Non-pigmented ciliary epithelial cell (primary cell): Measurements from ENCODE around the gene ZFP36.

Experiments used
- DNase-seq: peaks from one replicate; pipeline ENCODE4 v3.0.0-alpha.2; 2010; ENCODE audit warnings: low read depth

The ZFP36 gene

DNA sequence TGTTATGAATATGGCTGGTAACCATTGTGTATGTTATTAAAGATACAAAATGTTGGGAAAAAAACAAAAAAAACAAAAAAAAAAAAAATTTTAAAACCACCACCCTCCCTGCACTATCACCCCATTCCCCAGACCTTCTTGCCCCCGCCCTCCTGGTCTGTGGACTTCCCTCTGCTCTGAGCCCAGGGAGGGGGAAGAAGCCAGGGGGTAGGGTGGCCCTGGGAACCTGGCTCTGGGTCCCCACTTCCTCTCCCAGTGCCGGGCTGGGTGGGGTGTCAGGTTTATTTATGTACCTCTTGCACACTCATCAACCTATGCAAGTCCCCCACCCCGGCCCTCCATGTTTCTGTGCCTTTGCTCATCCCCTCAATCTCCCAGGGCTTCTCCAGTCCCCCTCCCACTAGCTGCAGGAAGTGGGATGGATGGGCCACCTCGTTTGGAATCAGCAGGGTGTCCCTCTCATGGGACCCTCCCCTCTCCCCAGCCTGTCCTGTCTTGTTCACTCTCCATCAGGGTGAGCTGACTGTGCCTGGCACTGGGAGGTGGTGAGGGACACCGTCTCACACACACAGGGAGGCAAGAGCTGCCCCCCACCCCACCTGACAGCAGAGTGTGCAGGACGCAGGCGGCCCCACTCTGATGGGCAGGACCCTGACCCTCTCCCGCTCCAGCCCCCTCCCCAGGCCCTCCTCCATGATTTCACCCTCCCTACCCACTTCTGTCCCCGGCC, 21.6 kb upstream of the ZFP36 start:
- no peak for DNase-seq

DNA sequence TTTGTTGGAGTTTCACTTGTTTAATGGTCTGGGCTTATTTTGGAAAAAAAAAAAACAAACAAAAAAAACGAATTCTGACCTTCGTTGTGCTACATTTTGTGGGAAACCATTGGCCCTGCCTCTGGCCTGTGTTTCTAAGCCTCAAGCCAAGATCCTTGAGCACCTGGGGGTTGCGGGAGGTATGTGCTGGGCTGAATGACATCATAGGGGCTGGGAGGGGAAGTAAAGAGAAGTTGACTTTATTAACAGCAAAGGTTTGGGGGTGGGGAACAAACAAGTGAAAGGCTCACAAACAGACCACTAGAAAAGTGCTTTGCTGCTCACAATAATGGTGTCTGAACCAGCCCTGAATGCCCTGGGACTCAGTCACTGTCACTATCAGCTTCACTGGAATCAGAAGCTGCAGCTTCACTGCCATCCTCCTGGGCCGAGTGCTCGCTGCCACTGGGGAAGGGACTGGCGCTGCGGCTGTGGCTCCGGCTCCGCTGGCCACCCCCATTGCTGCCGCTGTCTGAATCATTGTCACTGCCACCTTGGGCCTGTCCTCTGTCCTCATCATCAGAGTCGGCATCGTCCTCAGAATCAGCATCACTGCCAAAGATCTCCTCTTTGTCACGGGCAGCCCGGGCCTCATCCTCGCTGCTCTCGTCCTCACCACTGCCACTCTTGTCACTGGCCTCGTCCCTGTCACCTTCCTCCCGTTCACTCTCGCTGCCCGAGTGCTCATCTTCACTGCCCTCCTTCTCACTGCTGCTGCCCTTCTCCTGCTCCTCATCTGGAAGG, 20.8 kb upstream of the ZFP36 start:
- no peak for DNase-seq

- DNase-seq, result no peak
Measured at GRCh38 chr19:39386557-39386956, 20.1 kb upstream of the ZFP36 start.

- no peak for DNase-seq
Measured at GRCh38 chr19:39388657-39389056, 18.0 kb upstream of the ZFP36 start.

GRCh38 chr19:39389631-39390414, 16.8 kb upstream of the ZFP36 start:
- no peak for DNase-seq

- no peak for DNase-seq
Measured at GRCh38 chr19:39390451-39390750, 16.2 kb upstream of the ZFP36 start.

DNA sequence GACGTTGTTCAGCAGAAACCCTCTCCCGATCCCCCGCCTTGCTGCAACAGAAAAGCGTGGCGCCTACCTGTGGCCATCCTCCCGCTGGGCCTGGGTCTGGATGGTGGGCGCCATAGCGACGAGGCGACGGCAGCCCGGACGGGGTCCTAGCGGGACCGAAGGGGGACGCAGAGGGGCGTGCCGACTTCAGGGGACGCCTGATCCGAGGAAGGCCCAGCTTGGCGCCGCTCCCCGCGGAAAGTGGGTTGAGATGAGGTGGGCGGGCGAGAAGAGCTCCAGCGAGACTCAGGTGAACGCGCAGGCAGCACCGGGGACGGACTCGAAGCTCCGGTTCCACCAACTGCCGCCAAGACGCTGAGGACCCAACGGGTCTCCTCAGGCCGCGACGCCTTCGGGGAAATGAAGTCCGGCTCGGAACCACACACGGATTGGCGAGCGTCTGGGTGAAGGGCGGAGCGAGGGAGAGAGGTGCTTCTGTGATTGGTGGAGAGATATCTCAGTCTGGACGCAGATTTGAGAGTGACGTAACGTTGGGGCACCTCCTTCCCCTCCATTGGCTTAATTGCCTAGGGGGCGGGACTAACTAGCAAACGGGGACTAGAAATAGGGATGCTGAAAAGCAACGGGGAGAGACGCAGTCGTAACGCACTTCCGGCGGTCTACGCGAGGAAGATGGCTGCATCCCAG, 15.8 kb upstream of the ZFP36 start, which contains the start of the genes MED29 and PAF1:
MED29 (plus strand) TSS at position 628 of the 687 bp plus-strand sequence; CDS start at position 673, 45 bp downstream.
PAF1 (minus strand) TSS at position 356 of the 687 bp plus-strand sequence; CDS start at position 114, 242 bp downstream.
- DNase-seq, result peak; percentile 99

DNA sequence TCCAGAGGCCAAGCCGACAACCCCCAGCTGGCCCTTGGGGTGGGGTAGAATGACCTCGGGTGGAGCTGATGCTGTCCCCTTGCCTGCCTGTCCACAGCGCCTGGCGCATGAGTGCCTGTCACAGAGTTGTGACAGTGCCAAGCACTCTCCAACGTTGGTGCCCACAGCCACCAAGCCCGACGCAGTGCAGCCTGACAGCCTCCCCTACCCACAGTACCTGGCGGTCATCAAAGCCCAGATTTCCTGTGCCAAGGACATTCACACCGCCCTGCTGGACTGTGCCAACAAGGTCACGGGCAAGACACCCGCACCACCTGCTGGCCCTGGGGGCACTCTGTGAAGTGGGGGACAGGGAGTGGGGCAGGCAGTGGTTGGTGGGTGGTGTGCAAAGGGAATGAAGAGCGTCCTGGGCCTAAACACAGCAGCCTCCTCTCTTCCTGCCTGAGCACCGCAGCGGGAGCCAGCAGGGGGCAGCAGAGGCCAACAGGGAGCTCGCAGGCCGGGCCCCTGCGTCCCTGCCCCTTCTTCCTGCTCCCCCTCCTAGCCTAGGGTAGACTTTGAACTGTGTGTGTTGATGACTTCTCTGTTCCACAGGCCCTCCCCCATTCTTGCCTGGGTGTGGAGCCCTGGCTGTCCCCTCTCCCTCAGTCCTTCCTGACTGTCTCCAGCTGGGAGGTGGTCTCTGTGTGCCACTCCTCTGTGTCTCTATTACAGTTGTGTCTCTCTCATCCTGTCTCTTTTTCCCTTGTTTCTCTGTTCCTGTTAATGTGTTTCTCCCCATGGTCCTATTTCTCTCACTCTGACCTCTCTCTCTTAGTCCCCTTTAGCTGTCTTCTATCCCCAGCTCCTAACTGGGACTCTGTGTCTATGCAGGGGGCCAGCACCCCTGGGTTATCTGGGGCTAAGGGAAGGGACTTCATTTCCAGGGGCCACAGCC, 9.0 kb upstream of the ZFP36 start:
- DNase-seq, result no peak

DNA sequence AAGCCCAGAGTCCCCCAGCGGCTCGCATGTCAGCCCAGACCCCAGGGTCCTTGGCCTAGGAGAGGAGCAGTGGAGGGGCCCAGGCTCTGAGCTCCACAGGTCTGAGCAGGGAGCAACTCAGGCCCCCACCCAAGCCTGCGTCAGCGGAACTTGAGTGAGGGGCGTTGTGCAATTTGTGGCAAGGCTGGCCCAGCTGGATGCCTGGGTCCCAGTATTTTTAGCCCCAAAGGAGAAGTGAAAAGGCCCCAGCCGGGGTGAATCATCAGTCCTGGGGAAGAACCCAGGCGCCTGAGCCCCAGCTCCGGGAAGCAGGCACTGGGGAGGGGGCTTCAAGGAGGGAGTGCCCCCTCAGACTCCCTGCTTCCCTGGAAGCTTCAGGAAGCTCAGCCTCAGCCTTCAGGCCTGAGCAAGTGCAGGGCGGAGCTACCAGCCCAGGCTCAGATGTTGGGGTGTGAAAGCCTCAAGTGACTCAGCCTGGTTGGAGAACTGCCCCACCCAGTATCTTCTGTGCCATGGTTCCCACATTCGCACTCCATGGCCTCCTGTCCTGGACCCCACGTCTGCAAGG, 8.3 kb upstream of the ZFP36 start:
- DNase-seq, result no peak

- no peak for DNase-seq
Measured at GRCh38 chr19:39399668-39400050, 7.0 kb upstream of the ZFP36 start.

- no peak for DNase-seq
Measured at GRCh38 chr19:39400061-39400460, 6.6 kb upstream of the ZFP36 start.

DNA sequence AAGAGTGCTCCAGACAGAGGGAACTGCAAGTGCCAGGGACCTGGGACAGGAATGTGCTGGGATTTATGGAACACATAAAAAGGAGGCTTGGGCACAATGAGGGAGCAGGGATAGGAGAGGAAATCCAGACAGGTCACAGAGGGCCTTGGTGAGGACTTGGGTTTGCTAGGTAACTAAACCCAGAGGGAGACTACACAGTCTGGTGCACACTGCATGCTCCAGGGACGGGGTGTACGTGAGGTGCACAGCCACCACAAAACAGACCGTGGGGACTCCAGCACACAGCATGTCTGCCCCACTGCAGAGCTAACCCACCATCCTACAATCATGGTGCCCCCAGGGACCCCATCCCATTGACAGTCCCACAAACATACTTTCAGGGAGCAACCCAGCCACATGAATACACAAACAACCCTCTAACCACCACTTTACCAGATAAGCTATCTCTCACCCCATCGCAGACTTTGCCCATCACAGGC, 5.5 kb upstream of the ZFP36 start:
- no peak for DNase-seq

DNA sequence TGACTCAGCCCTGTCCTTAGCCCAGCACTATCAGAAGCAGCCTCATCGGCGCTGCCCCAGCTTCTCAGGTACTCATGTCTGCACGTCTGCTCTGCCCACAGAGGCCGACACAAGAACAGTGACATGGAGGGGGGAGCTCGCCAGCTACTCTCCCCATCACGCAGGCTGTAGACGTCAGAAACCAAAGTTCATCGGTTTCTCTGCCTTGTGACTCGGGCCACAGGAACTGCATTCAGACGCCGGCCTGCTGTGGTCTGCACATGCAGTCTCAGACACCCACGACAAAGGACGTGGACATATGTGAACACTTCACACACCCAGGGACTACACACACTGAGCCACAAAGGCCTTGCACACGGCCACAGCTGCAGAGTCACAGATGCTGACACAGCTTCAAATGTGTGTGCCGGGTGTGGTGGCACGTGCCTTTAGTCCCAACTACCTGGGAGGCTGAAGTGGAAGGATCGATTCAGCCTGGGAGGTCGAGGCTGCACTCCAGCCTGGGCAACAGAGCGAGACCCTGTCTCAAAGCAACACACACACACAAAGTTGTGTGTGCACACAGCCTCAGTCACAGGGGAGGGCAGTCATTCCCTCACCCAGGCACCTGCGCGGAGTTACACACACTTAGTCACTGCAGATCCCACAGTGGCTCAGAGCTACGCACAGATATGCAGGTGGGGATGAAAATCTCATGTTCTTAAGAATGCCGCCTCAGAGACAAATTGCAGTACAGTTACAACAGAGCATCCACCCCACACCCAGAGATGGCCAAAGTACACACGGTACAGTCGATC, 4.9 kb upstream of the ZFP36 start:
- DNase-seq, result no peak

DNA sequence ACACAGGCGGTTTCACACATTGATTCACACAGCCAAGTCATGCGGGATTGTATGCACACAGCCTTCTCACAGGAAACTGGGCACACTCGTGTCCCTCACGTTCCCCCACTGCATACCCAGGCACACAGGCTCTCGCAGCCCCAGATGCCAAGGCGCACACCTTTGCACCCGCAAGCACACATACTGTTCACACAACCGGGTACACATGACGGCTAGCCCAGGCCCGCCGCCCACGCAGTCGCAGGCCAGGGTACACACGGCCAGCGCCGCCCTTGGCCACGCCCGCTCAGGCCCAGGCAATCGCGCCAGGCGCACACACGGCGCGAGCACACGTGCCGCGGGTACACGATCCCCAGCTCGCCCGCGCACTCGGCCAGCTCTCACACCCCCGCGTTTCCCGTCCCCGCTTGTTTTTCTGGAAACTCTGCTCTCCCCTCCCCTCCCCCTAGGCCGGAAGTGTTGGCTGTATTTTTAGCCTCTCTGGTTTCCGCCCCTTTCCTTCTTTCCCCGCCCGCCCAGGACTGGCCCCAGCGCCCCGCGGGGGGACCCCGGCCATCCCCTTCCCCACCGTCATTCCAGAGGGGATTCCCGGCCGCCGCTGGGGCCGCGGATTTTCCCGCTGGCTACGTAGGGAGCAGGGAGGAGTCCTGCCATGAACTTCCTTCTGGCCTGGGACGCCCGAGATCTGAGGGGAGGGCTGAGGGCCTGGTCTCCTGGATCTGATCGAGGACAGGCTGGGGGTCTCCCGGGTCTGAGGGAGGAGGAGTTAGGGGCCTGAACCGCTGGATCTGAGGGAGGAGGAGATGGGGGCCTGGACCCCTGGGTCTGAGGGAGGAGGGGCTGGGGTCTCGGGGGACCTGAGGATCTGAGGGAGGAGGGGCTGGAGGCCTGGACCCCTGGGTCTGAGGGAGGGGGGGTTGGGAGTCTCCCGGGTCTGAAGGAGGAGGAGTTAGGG, 4.0 kb upstream of the ZFP36 start:
- no peak for DNase-seq

- peak; percentile 78 for DNase-seq
Measured at GRCh38 chr19:39403331-39404312, 3.0 kb upstream of the ZFP36 start.

- DNase-seq, result no peak
Measured at GRCh38 chr19:39405261-39405957, 1.2 kb upstream of the ZFP36 start.
